GM21515 (cell line): Measurements from ENCODE around the gene SLC26A3.

Source experiments
- ATAC-seq: cut with Tn5 transposase; IDR thresholded peaks from one replicate; pipeline ENCODE4 v1.9.1; 2021; ENCODE audit not compliant: unreplicated experiment

SLC26A3 gene

DNA sequence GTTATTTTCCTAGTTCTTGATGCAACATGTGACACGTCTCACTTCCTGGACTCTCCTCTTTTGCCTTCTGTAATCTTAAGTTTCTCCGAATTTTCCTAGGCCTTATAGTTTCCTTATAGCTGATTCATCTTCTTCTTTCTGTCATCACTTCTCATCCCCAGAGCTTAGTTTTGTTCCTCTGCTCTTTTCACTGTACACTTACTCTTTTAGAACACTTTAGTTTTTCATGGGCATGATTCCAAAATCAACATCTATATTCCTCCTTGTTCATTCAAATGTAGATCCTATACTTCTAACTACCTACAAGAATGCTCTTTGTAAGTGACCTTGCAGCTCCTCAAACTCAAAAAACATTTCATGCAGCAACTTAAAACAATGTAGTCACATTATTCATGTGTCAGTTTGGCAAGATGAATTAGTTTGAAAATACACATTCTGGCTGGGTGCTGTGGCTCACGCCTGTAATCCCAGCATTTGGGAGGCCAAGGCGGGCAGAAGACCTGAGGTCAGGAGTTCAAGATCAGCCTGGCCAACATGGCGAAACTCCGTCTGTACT is 13.1 kb upstream of the SLC26A3 start:
- no peak for ATAC-seq

DNA sequence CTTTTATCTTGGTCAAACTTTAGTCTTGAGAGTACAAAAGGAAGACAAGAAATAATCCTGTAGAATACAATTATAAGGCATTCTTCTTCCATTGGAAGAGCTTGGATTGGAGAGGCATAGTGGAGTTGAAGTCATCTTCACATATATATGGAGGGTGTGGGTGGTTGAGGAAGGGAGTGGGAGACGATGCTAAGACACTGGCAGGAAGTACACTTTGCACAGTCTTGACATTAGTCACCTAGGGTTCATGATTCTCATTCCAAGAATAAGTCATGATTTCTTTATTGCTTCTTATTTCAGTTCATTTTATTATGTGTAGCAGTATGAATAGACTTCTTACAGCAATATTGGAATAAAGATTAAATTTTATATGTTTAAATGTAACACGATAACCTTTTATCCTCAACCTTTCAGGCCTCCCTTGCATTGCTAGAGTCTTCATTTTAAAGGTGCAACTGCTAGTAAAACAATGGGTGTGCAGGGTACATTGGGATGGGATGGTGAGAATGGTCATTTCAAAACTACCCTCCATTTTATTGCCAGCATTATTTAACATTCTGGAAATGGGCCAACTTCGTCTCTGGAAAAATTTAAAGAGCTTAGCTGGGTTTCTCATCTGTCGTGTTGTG is 12.3 kb upstream of the SLC26A3 start:
- no peak for ATAC-seq

DNA sequence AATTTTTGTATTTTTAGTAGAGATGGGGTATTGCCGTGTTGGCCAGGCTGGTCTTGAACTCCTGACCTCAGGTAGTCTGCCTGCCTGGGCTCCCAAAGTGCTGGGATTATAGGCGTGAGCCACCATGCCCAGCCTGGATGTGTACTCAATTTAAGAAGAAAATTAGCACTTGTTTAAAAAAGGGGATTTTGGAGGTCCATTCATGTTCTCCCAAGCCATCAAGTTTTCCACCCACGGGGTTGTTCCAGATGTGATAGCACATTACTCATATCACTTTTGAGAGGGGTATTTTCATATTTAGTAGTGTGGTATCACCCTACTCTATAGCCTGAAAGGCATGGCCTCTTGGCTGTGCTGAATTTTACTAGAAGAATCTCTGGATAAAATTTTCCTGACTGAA is 10.5 kb upstream of the SLC26A3 start:
- no peak for ATAC-seq

DNA sequence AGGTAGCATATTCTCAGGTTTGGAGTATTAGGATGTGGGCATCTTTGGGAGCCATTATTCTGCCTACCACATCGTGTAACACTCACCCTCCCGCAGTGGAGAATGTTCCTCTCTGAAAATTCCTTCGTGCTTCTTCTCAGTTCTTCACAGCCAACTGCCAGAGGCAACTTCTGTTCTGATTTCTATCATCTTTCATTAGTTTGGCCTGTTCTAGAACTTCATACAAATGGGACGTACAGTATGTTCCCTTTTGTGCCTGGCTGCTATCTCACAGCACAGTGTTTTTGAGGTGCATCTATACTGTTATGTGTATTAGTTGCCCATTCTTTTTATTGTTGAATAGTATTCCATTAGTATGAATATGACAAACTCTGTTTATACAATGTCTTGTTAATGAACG is 8.9 kb upstream of the SLC26A3 start:
- no peak for ATAC-seq

DNA sequence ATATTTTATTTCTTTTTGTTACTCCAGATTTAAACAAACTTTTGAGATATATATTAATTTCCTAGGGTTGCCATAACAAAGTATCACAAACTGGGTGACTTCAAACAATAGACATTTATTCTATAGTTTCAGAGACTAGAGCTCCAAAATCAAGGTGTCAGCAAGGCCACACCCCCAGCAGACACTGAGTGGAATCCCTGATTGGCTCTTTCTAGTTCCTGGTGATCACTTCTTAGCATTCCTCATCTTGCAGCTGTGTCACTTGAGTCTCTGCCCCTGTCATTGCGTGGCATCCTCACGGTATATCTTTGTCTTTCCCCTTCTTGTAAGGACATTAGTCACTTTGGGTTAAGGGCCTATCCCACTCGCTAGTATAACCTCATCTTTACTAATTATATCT is 7.6 kb upstream of the SLC26A3 start:
- ATAC-seq, result no peak

DNA sequence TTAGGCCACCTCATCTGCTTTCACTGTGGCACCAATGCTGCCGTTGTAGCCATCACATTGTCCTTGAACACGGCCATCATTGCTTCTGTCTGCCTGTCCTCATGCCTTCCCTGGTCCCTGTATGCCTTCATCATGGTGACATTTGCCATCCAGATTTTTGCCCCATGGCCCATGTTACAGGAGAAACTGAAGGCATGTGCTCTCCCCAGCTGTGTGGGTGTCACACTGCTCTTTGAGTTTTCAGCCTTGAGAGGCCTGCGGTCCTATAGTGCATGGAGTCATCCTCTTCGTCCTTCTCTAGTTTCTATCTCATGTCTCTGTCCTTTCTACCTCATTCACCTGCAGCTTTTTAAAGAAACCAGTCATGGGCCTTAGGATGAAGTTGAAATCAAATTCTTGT is 6.2 kb upstream of the SLC26A3 start:
- ATAC-seq, result no peak

DNA sequence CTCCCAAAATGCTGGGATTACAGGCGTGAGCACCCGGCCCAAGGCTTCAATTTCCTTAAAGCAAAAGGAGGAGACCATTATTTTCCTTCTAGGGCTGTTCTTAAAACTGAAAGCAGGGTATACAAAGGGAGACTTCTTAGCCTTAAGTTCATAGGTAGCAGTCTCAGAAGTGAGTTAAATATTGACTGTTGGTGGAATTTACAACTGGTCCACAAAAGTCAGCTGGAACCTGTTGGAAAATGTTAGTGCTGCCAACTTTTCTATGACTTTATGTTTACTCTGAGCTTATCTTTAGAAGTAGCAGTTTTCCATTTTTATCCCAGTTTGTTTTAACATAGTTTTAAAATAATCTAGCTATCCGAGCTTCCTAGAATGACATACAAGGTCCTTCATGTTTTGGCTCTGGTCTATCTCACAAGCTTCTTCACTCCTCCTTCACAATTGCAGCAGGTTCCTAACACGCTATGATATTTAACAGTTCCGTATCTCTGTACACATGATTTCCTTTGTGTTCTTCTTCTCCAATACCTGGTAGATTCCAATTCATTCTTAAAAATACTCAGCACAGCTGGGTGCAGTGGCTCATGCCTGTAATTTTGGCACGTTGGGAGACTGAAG is 3.3 kb downstream of the SLC26A3 start:
- ATAC-seq, result no peak

DNA sequence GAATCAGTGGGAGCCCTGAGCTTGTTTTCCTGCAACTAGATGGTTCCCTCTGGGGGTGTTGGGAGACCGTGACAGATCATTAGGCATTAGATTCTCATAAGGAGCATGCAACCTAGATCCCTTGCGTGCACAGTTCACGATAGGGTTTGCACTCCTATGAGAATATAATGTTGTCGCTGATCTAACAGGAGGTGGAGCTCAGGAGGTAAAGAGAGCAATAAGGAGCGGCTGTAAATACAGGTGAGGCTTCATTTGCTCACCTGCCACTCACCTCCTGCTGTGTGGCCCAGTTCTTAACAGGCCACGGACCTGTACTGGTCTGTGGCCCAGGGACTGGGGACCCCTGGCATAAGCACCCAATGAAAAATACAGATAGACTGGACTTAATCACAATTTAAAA is 10.7 kb downstream of the SLC26A3 start:
- ATAC-seq, result no peak

DNA sequence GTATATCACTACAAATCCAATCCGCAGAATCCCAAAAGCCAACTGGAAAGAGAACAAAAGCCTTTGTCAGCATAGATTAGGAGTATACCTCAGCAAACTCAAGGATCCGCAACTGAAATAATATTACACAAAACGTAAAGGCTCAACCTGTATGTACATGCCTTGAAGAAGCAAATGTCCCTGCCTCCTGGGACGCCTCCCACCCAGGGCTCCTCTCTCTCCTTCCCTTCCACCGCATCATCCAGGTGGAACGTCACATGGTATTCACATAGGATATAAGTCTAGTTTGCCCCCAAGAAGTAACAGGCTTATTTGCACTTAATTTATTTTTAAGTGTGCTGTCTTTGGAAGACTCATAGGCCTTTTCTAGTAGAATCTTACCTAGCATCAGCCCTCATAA is 13.4 kb downstream of the SLC26A3 start:
- ATAC-seq, result no peak

DNA sequence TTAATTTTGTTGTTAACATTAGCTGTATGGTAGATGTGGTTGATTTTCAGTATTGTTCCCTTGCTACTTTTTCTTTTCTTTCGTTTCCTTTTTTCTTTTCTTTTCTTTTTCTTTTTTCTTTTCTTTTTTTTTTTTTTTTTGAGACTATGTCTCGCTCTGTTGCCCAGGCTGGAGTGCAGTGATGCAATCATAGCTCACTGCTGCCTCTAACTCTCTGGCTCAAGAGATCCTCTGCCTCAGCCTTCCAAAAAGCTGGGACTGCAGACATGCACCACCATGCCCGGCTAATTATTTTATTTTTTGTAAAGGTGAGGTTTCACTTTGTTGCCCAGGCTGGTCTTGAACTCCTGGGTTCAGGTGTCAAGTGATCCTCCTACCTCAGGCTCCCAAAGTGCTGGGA is 14.4 kb downstream of the SLC26A3 start:
- no peak for ATAC-seq

DNA sequence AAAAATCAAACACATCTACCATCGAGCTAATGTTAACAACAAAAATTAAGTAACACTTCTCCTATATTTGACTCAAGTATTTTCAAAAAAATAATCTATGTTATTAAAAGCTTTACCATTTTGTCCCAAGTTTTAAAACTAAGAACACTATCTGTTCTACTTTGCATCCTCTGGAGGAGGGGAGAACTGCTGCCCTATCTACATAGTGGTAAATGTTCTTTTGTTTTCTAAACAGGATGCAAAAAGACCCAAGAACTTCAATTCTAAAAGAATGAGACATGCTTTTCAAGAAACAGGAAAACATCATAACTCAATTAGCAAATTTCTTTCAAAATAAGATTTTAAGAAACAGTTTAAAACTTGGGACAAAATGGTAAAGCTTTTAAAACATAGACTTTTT is 14.8 kb downstream of the SLC26A3 start:
- ATAC-seq, result no peak

DNA sequence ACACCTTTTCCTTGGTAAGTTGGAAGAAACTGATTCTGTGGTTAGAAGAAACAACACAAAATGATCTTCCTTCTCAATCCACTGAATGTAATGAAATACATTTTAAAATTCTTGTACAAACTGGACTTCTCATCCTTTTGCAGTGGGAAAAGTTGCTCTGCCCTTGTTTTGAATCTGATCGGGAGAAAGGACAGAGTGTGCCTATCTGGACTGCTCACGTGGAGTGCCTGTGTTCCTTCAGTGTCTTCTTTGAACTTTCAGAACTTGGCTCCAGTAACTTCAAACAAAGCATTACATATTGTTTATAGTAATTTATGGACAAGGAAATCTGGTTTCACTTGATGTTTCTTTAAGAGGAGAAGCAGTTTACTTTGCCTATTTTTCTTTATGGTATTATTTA is 17.1 kb downstream of the SLC26A3 start:
- no peak for ATAC-seq

DNA sequence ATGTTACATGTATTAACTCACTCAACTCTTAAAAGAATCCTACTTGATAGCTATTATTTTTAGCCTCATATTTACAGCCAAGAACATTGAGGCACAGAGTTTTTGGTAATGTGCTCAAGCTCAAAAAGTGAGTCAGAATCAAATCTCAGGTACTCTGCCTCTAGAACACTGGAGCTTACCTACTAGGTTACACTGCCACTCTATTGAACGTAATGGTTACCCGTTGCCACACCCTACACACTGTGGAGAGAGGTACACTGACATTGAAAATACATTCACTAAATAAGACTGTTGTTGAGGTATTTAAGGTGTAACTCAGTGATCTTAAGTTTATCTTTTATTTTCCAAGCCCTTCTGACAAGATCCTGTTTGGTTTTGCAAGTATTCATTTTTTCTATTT is 17.9 kb downstream of the SLC26A3 start:
- no peak for ATAC-seq

DNA sequence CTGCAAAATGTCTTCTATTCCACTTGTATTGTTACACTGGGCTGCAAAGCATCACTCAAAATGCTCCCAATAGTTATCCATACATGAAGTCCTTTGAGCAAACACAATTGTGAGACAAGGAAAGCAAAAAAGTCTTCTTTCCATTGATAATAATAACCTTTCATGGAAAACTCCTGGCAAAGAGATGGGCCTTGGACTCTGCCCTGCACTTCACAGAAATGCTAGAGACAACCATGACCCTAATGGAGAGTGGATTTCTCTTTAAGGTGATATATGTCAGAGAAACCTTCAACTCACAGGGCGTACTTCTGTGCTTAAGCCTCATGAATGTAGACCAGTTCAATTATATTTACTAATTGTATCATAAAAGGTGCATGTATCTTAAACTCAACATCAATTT is 19.4 kb downstream of the SLC26A3 start:
- no peak for ATAC-seq

DNA sequence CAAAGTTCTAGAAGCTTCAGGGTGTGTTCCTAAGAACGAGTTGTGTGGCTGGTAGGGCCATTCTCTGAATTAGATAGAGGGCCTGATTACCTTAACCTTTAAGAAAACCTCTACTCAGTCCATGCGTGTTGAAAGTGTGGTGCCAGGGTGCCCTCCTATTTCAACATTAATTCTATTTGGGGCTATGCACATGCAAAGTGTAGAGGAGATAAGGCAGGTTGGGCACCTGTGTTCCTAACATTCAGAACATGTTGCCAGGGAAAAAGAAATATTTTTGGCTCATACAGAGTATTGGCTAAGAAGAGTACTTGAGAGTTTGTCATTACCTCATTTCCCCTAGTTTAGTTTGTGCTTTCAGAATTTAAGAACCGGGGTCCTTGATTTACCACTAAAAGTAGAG is 20.6 kb downstream of the SLC26A3 start:
- ATAC-seq, result no peak

DNA sequence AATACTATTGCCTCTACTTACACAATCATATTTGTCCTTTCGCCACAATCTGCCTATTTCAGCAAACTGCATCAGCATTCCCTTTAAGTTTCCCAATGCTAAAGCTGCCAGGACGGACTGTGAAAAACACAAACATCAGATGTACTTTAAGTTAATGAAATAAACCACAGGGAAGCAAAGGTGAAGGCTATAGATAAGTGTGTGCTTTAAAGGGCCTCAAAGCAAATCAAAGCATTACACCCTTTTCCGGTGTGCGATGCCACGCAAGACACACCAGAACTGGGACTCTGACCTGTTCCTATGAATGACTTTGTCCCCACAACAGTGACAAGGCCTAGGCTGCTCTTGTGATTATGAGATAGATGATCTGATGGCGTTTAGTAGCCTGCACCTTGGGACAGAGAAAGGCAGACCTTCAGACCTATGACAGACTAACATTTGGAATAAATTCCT is 23.4 kb downstream of the SLC26A3 start:
- ATAC-seq, result no peak

DNA sequence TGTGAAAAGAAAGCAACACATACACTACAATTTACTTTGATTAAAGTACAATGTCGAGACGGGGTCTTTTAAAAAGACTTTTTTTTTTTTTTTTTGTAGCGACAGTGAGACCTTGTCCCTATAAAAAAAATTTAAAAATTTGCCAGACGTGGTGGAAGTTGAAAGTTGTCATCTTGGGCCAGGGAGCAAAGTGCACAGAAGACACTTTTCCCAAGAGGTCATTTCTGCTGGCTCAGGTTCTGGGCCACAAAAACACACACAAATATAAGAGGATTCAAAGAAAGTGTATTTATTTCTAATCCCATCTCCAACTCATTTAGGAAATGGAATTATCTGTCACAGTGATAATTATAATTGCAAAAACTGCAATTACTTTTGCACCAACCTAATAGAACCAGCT is 24.7 kb downstream of the SLC26A3 start:
- no peak for ATAC-seq

DNA sequence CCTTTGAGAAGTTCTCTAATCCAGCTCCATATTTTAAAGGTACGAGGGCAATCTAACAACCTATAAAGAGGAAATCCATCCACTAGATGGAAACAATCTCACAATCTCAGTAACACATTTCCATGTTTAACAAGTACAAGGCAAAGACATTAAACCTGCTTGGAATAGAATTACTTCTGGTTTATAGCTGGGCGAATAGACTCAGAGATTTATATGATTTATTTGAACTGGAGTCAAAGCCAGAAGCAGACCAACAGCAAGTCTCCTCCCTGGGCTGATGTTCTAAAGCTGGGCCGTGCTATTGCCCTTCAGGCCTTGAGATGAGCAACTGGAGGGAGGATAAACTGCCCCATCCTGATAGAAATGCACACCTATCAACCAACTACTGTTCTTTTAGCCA is 25.3 kb downstream of the SLC26A3 start:
- ATAC-seq, result no peak

DNA sequence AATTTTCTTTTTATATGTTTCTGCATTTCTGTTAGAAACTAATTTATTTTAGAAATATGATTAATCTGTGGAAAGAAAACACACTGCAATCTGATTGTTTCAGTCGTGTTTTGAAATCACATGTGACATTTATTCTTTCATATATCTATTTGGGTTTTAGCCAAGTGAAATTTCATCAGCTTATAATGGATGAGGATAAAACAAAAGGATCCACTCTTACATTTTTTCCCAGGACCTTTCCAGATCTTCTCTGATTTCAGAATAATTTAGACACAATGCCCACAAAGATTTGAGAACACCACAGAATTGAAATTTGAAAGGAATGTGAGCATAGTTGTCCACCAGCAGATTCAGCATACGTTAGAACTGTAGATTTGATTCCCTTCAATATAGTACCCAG is 30.0 kb downstream of the SLC26A3 start:
- ATAC-seq, result no peak

DNA sequence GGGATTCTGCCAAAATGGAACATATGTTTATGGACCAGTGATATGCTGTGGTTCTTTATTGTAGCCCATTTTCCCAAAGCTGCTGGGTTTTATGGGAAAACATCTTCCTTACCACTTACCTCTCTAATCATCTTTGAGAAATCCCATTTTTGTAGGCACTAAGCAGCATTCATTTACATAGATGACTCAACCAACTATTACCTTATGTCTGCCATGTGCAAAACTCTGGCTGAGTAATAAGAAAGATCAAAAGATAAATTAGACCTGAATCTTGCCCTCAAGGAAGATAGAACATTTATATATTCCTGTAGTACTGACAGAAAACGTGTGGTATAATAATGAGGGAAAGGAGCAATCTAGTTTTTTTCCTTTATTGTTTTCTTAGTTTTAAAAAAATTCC is 34.8 kb downstream of the SLC26A3 start:
- ATAC-seq, result no peak

DNA sequence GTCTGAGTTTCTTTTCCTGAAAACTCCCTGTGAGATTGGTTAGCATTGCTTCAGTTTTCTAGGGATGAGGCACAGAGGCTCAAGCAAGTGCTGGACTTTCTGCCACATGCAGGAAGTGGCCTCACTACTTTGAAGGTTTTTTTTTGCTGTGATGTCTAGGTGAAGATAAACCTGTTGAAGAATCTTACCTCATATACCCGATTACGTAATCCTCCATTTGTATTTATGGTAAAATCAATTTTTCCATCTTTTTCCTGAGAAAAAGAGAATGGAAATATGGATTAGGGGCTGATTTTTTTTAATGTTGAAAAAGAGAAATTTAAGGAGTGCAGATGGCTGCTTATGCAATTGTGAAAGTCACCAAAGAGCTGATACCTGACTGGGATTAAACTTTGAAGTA is 35.6 kb downstream of the SLC26A3 start:
- ATAC-seq, result no peak

DNA sequence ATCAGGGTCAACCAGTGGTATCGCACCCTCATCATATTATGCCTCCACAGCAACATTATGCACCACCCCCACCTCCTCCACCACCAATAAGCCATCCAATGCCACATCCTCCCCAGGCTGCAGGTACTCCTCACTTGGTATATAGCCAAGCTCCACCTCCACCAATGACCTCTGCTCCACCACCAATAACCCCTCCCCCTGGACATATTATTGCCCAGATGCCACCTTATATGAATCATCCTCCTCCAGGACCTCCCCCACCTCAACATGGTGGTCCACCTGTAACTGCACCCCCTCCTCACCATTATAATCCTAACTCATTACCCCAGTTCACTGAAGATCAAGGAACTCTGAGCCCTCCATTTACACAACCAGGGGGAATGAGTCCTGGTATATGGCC is 44.4 kb downstream of the SLC26A3 start:
- ATAC-seq, result no peak

DNA sequence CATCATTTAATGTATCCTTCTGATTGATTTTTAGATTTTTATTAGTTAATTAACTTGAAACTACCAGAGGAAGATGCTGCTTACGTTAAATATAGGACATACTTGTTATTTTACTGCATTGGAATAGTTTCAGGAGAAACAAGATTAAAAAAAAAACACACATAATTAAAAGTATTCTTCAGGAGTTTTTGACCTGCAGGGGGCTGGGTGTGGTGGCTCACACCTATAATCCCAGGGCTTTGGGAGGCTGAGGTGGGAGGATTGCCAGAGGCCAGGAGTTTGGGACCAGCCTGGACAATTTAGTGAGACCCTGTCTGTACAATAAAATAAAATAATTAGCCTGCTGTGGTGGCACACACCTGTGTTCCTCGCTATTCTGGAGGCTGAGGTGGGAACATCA is 48.4 kb downstream of the SLC26A3 start:
- no peak for ATAC-seq
